PC-3 (cell line): Measurements from ENCODE around the gene EWSR1. TPM values are rescaled to one million over a fixed set of nuclear protein-coding genes. Genes with fewer than 3 reads are reported as not detected.
A peak's percentile ranks its signal among the peaks of the same experiment; 100 is the strongest.

Source experiments
- ATAC-seq: fragments of 200-7000 bp; cut with Tn5 transposase; 2 replicates; pipeline ENCODE4 v1.9.1; 2020; ENCODE audit warnings: mild to moderate bottlenecking, moderate library complexity
- BruUV-seq: library from RNA; stranded (reverse); fragments of 400-500 nt; replicated peaks from 2 replicates; lab custom pipeline; 2021; lab: Mats Ljungman, UMichigan
- CTCF ChIA-PET: fragments of 300-600 bp; sonication (Branson Sonifier 250); formaldehyde crosslinking; loops from one replicate; lab custom pipeline; 2022; ENCODE audit warnings: antibody characterized with exemption; lab: Charles Lee
- POLR2A ChIA-PET: fragments of 300-600 bp; sonication (Branson Sonifier 250); formaldehyde crosslinking; loops from one replicate; lab custom pipeline; 2022; ENCODE audit warnings: antibody characterized with exemption; ENCODE audit not compliant: unreplicated experiment; lab: Charles Lee
- DNase-seq: peaks from one replicate; pipeline ENCODE4 v3.0.0-alpha.2; 2015
- H2AFZ ChIP-seq: fragments of 300-600 bp; sonication (generic); 2 replicates; pipeline ENCODE4 v1.6.0; 2016; ENCODE audit warnings: antibody characterized with exemption, low read length
- H3F3A ChIP-seq: fragments of 300-600 bp; sonication (generic); one replicate; pipeline ENCODE4 v1.6.0; 2017; ENCODE audit warnings: antibody characterized with exemption, low read length, control low read depth, mild to moderate bottlenecking; ENCODE audit not compliant: unreplicated experiment
- H3K27ac ChIP-seq: fragments of 300-600 bp; sonication (generic); 2 replicates; pipeline ENCODE4 v1.5.1; 2016; ENCODE audit warnings: mild to moderate bottlenecking, low read length
- H3K27me3 ChIP-seq: fragments of 300-600 bp; sonication (generic); 2 replicates; pipeline ENCODE4 v1.6.1; 2016; ENCODE audit warnings: low read length, mixed read lengths
- H3K36me3 ChIP-seq: fragments of 300-600 bp; sonication (generic); 2 replicates; pipeline ENCODE4 v1.6.1; 2016; ENCODE audit warnings: low read depth, mixed run types, low read length, mixed read lengths
- H3K4me1 ChIP-seq: fragments of 300-600 bp; sonication (generic); 2 replicates; pipeline ENCODE4 v1.5.1; 2016; ENCODE audit warnings: low read length; ENCODE audit not compliant: insufficient read depth
- H3K4me2 ChIP-seq: fragments of 300-600 bp; sonication (generic); 2 replicates; pipeline ENCODE4 v1.6.0; 2016; ENCODE audit warnings: low read length
- H3K4me3 ChIP-seq: fragments of 300-600 bp; sonication (generic); 2 replicates; pipeline ENCODE4 v1.5.1; 2016; ENCODE audit warnings: mild to moderate bottlenecking, low read length, mixed read lengths
- H3K79me2 ChIP-seq: fragments of 300-600 bp; sonication (generic); 2 replicates; pipeline ENCODE4 v1.6.1; 2017; ENCODE audit warnings: low read length, mixed read lengths
- H3K9ac ChIP-seq: fragments of 300-600 bp; sonication (generic); 2 replicates; pipeline ENCODE4 v1.6.0; 2016; ENCODE audit warnings: mild to moderate bottlenecking, low read length
- H3K9me2 ChIP-seq: fragments of 300-600 bp; sonication (generic); replicated peaks from 2 replicates; pipeline ENCODE4 v1.6.1; 2016; ENCODE audit warnings: mixed run types, low read length, mixed read lengths
- H3K9me3 ChIP-seq: fragments of 300-600 bp; sonication (generic); 2 replicates; pipeline ENCODE4 v1.6.1; 2016; ENCODE audit warnings: low read length, mixed read lengths
- H4K20me1 ChIP-seq: fragments of 300-600 bp; sonication (generic); 2 replicates; pipeline ENCODE4 v1.6.1; 2016; ENCODE audit warnings: low read length, mixed read lengths
- EZH2 ChIP-seq: fragments of 300-600 bp; sonication (generic); IDR thresholded peaks from one replicate; pipeline ENCODE4 v1.6.1; 2017; ENCODE audit warnings: antibody characterized with exemption, mild to moderate bottlenecking, low read length; ENCODE audit not compliant: unreplicated experiment
- EZH2phosphoT487 ChIP-seq: fragments of 300-600 bp; sonication (generic); IDR thresholded peaks from 2 replicates; pipeline ENCODE4 v1.6.1; 2018; ENCODE audit warnings: mild to moderate bottlenecking, antibody characterized with exemption, low read length, borderline replicate concordance
- intact Hi-C: fragments of 100-400 bp; cut with micrococcal nuclease; formaldehyde crosslinking; loops from 2 replicates; pipeline ENCODE4 v1.9.0; 2023
- total RNA-seq: library from RNA; depleted of rRNA; stranded (reverse); fragments of >200 nt; gene quantifications from 2 replicates; pipeline ENCODE4 v1.2.3, GENCODE V29; 2014
- TF ChIP-seq, protein P1 (sequence below): fragments of 300-600 bp; sonication (generic); conservative IDR thresholded peaks from 2 replicates; pipeline ENCODE4 v1.5.1; 2017; ENCODE audit warnings: antibody characterized with exemption, low read depth, mild to moderate bottlenecking, low read length

Gene EWSR1
- total RNA-seq, 1 experiment from 2014 or later: 288 TPM

DNA sequence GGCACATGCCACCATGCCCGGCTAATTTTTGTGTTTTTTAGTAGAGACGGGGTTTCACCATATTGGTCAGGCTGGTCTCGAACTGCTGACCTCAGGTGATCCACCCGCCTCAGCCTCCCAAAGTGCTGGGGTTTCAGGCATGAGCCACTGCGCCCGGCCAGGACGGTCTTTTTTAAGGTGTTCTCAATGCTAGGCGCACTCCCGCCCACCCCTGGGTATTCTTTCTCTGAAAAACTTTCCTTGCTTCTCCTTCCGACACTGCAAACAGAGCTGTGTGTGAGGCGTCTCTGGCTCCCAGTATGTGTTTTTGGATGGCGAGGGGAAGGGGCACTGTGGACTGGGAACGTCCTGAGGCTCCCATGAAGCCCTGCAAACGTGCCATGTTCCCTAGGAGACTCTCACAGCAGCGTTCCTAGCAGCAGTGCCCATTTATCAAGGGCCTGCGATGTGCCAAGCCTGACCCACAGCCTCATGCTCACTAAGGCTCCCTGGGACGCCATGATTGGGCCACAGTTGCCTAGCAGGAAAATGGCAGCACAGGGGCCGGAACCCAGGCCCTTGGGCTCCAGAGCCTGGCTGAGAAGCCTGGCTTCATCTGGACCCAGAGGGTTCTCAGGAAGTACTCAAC, 49.9 kb downstream of the EWSR1 start:
- TF ChIP-seq, protein P1, sequence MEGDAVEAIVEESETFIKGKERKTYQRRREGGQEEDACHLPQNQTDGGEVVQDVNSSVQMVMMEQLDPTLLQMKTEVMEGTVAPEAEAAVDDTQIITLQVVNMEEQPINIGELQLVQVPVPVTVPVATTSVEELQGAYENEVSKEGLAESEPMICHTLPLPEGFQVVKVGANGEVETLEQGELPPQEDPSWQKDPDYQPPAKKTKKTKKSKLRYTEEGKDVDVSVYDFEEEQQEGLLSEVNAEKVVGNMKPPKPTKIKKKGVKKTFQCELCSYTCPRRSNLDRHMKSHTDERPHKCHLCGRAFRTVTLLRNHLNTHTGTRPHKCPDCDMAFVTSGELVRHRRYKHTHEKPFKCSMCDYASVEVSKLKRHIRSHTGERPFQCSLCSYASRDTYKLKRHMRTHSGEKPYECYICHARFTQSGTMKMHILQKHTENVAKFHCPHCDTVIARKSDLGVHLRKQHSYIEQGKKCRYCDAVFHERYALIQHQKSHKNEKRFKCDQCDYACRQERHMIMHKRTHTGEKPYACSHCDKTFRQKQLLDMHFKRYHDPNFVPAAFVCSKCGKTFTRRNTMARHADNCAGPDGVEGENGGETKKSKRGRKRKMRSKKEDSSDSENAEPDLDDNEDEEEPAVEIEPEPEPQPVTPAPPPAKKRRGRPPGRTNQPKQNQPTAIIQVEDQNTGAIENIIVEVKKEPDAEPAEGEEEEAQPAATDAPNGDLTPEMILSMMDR: no peak
- no peak for TF ChIP-seq EZH2phosphoT487
- TF ChIP-seq EZH2: no peak
- ChIA-PET POLR2A (no interaction called here), CTCF (no interaction called here)
- H3K4me1 ChIP-seq: 0 out of 2 replicates have a peak, but pooled peaks cover 6% of the 10 kb centered on the region
- no peak overlapping the region for H3K4me2 ChIP-seq
- H3K9ac ChIP-seq: no peak overlapping the region
- no peaks in the 10 kb centered on the region for H3K9me3 ChIP-seq
- H3F3A ChIP-seq: no peaks in the 10 kb centered on the region
- DNase-seq (no peak), ATAC-seq (no peak)
- H4K20me1 ChIP-seq: no peaks in the 10 kb centered on the region
- H3K79me2 ChIP-seq: no peaks in the 10 kb centered on the region
- H3K4me3 ChIP-seq: no peak overlapping the region
- H3K27me3 ChIP-seq: peaks cover 5% of the 10 kb centered on the region; the same call in 1 of the 2 replicates
- H3K36me3 ChIP-seq: no peaks in the 10 kb centered on the region
- no peak overlapping the region for H3K27ac ChIP-seq
- no TSS peak for BruUV-seq
- no peaks in the 10 kb centered on the region for H3K9me2 ChIP-seq
- intact Hi-C loops: no loop called here
- H2AFZ ChIP-seq: no peak overlapping the region

DNA sequence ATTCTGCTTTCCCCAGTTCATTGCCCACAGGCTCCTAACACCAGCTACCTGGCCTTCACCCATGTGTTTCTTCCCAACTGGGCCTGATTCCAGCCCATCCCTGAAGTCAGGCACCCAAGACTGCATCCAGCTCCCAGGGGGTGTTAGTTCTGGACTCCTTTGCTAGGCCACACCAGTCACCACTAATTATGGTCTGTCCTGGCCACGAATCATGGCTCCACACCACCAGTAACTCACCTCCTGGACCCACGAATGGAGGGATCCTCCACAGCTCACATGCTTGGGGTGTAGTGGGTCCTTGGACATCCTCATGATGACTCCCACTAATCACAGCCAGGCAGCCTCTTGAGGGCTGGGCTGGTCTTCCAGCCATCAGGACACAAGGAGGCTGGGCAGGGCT, 51.0 kb downstream of the EWSR1 start:
- H3K79me2 ChIP-seq: no peaks in the 10 kb centered on the region
- H4K20me1 ChIP-seq: no peaks in the 10 kb centered on the region
- no peaks in the 10 kb centered on the region for H3K9me3 ChIP-seq
- H3K36me3 ChIP-seq: no peaks in the 10 kb centered on the region
- no peak overlapping the region for H3K27ac ChIP-seq
- ATAC-seq (no peak), DNase-seq (no peak)
- TF ChIP-seq EZH2phosphoT487 (no peak), EZH2 (no peak)
- TF ChIP-seq, protein P1: no peak
- no peaks in the 10 kb centered on the region for H3F3A ChIP-seq
- H2AFZ ChIP-seq: no peak overlapping the region
- no TSS peak for BruUV-seq
- CTCF ChIA-PET: no interaction called here
- H3K4me3 ChIP-seq: no peak overlapping the region
- intact Hi-C loops: no loop called here
- 0 out of 2 replicates have a peak, but pooled peaks cover 5% of the 10 kb centered on the region for H3K4me1 ChIP-seq
- POLR2A ChIA-PET: no interaction called here
- no peak overlapping the region for H3K9ac ChIP-seq
- H3K4me2 ChIP-seq: no peak overlapping the region
- peaks cover 5% of the 10 kb centered on the region; the same call in 1 of the 2 replicates for H3K27me3 ChIP-seq
- no peaks in the 10 kb centered on the region for H3K9me2 ChIP-seq

DNA sequence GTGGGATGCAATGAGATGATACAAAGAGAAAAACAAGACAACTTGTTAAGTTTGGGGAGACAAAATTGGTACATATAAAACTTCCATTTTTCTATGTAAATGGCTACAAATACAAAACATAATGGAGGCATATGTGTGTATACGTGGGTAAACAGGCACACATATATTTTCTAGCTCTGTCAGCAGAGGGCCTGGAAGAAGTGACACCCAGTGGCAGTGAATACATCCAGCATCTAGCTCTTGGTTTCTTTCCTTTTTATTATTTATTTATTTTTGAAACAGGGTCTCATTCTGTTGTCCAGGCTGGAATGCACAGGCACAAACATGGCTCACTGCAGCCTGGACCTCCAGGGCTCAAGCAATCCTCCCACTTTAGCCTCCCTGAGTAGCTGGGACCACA, 52.5 kb downstream of the EWSR1 start:
- intact Hi-C loops: no loop called here
- POLR2A ChIA-PET: interaction anchor here (0.6 kb wide), 1 partner anchor 25 kb away, joined by 3 read pairs; no protein-coding TSS in a partner anchor
- H3K4me3 ChIP-seq: no peak overlapping the region
- H3K4me2 ChIP-seq: no peak overlapping the region
- no peaks in the 10 kb centered on the region for H3K36me3 ChIP-seq
- H3K9me3 ChIP-seq: no peaks in the 10 kb centered on the region
- no peak overlapping the region for H2AFZ ChIP-seq
- no peaks in the 10 kb centered on the region for H3K4me1 ChIP-seq
- H3K79me2 ChIP-seq: no peaks in the 10 kb centered on the region
- no peak overlapping the region for H3K9ac ChIP-seq
- ATAC-seq: peak; percentile 31; the same call in 1 of the 2 replicates
- BruUV-seq: no TSS peak
- CTCF ChIA-PET: interaction anchor here (0.8 to 1.0 kb wide), 3 partner anchors 18 to 381 kb away, joined by 4 to 7 read pairs (median 5); no protein-coding TSS in a partner anchor
- TF ChIP-seq EZH2phosphoT487 (no peak), EZH2 (no peak)
- TF ChIP-seq, protein P1: peak; percentile 40; the same call in 1 of the 2 replicates
- H3K9me2 ChIP-seq: no peaks in the 10 kb centered on the region
- H3K27ac ChIP-seq: no peak overlapping the region
- no peaks in the 10 kb centered on the region for H3K27me3 ChIP-seq
- no peaks in the 10 kb centered on the region for H4K20me1 ChIP-seq
- no peaks in the 10 kb centered on the region for H3F3A ChIP-seq
- DNase-seq: no peak
